PFSK-1 (cell line): ENCODE measurements around the gene DNAJC17.

Experiments
- POLR2AphosphoS5 ChIP-seq: IDR thresholded peaks from 2 replicates; pipeline ENCODE4 v1.6.1; 2012; ENCODE audit warnings: low read depth, mild to moderate bottlenecking, control low read depth, low read length, moderate library complexity
- REST ChIP-seq, 2 experiments: IDR thresholded peaks; 2 replicates each; pipeline versions ENCODE4 v1.6.1 to v1.8.0; 2011 to 2012; ENCODE audit warnings: low read depth in 2 of 2, low read length in 2 of 2, control low read depth in 1 of 2, inconsistent platforms in 1 of 2, mild to moderate bottlenecking in 1 of 2, moderate library complexity in 1 of 2; ENCODE audit not compliant: insufficient read depth in 1 of 2
- TAF1 ChIP-seq: IDR thresholded peaks from 2 replicates; pipeline ENCODE4 v1.6.1; 2012; ENCODE audit warnings: low read length, control low read depth, borderline replicate concordance; ENCODE audit not compliant: insufficient read depth

DNA sequence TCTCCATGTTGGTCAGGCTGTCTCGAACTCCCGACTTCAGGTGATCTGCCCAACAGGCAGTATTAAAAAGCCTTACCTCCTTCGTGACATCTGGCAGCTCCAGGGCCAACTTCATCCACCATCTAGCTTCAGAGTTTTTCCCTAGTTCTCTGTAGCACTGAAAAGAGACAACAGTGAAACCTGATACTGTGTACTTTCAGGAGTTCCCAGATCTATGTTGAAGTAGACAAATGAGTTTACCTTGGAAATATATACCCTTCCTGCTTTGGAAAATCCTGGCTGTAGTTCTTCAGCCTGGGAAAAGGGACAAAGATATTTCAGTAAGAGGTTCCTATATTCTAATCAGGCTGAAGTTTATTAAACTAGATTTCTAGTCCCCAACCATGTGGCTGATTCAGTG lies 70.2 kb downstream of the DNAJC17 start:
- no peak for TF ChIP-seq TAF1
- no peak for TF ChIP-seq POLR2AphosphoS5
- no peak for TF ChIP-seq REST (IDR thresholded peaks at IDR 0.05; ENCODE audit: insufficient read depth in 1 of 2, low read depth in 2 of 2, low read length in 2 of 2)
